ENCODE data around the gene MXI1. TPM values are rescaled to one million over a fixed set of nuclear protein-coding genes. Genes with fewer than 3 reads are reported as not detected.

The MXI1 gene
- total RNA-seq, 1 experiment from 2014 or later, result 25.8 TPM

- POLR2A ChIA-PET (ENCODE audit: unreplicated experiment), result no interaction called here
- Histone ChIP-seq H3K4me2 (no peak overlapping the region), H3F3A (ENCODE audit: insufficient read depth, low read depth) (no peaks in the 10 kb centered on the region), H3K27me3 (ENCODE audit: insufficient read depth, low read depth) (no peaks in the 10 kb centered on the region), H3K79me2 (ENCODE audit: low read depth) (no peaks in the 10 kb centered on the region), H2AFZ (no peak overlapping the region), H3K9me3 (ENCODE audit: insufficient read depth, low read depth) (no peaks in the 10 kb centered on the region), H3K9me2 (ENCODE audit: insufficient read depth) (no peaks in the 10 kb centered on the region), H3K36me3 (ENCODE audit: low read depth) (no peaks in the 10 kb centered on the region), H4K20me1 (ENCODE audit: insufficient read depth) (no peaks in the 10 kb centered on the region), H3K27ac (no peak overlapping the region), H3K4me3 (no peak overlapping the region), H3K4me1 (replicated peaks; ENCODE audit: insufficient read depth) (no peaks in the 10 kb centered on the region)
- no peak for DNase-seq
- BruUV-seq (replicated peaks), result no TSS peak
- CTCF ChIA-PET, result no interaction called here
- intact Hi-C loops (cut with micrococcal nuclease; ENCODE audit: unreplicated experiment), result no loop called here
- TF ChIP-seq CTCF (conservative IDR thresholded peaks at IDR 0.05) (no peak), EZH2 (IDR thresholded peaks at IDR 0.05; ENCODE audit: low read depth) (no peak)
These were observed 26.4 kb downstream of the MXI1 start for GRCh38 chr10:110233846-110234245.

- H3K9me3 ChIP-seq (ENCODE audit: insufficient read depth, low read depth), result no peaks in the 10 kb centered on the region
These were observed 30.6 kb downstream of the MXI1 start for GRCh38 chr10:110237894-110238480.

GRCh38 chr10:110239892-110240291 is 32.5 kb downstream of the MXI1 start:
- TF ChIP-seq EZH2 (IDR thresholded peaks at IDR 0.05; ENCODE audit: low read depth) (no peak), CTCF (conservative IDR thresholded peaks at IDR 0.05) (no peak)
- no peaks in the 10 kb centered on the region for H3K4me1 ChIP-seq (replicated peaks; ENCODE audit: insufficient read depth)
- no peaks in the 10 kb centered on the region for H3K79me2 ChIP-seq (ENCODE audit: low read depth)
- H3K36me3 ChIP-seq (ENCODE audit: low read depth), result no peaks in the 10 kb centered on the region
- H2AFZ ChIP-seq, result no peak overlapping the region
- BruUV-seq (replicated peaks), result no TSS peak
- H3K4me2 ChIP-seq, result no peak overlapping the region
- no peak overlapping the region for H3K4me3 ChIP-seq
- H4K20me1 ChIP-seq (ENCODE audit: insufficient read depth), result 0 out of 2 replicates have a peak, but pooled peaks cover 2% of the 10 kb centered on the region
- no peaks in the 10 kb centered on the region for H3K9me3 ChIP-seq (ENCODE audit: insufficient read depth, low read depth)
- intact Hi-C loops (cut with micrococcal nuclease; ENCODE audit: unreplicated experiment), result no loop called here
- DNase-seq, result no peak
- CTCF ChIA-PET, result no interaction called here
- POLR2A ChIA-PET (ENCODE audit: unreplicated experiment), result interaction anchor here (0.6 kb wide), 2 partner anchors 18 to 102 kb away, joined by 4 to 14 read pairs; no protein-coding TSS in a partner anchor
- no peaks in the 10 kb centered on the region for H3K9me2 ChIP-seq (ENCODE audit: insufficient read depth)
- no peaks in the 10 kb centered on the region for H3F3A ChIP-seq (ENCODE audit: insufficient read depth, low read depth)
- H3K27me3 ChIP-seq (ENCODE audit: insufficient read depth, low read depth), result no peaks in the 10 kb centered on the region
- H3K27ac ChIP-seq, result no peak overlapping the region

More at GRCh38 chr10:110237894-110238480, 30.6 kb downstream of the MXI1 start:
- no peaks in the 10 kb centered on the region for H3F3A ChIP-seq (ENCODE audit: insufficient read depth, low read depth)
- no peak overlapping the region for H3K4me2 ChIP-seq
- no peak overlapping the region for H3K27ac ChIP-seq
- H2AFZ ChIP-seq, result no peak overlapping the region
- H3K4me1 ChIP-seq (replicated peaks; ENCODE audit: insufficient read depth), result no peaks in the 10 kb centered on the region
- no peaks in the 10 kb centered on the region for H3K36me3 ChIP-seq (ENCODE audit: low read depth)
- no peak for TF ChIP-seq EZH2 (IDR thresholded peaks at IDR 0.05; ENCODE audit: low read depth)
- no peak for TF ChIP-seq CTCF (conservative IDR thresholded peaks at IDR 0.05)
- H3K27me3 ChIP-seq (ENCODE audit: insufficient read depth, low read depth), result no peaks in the 10 kb centered on the region
- H3K79me2 ChIP-seq (ENCODE audit: low read depth), result no peaks in the 10 kb centered on the region
- intact Hi-C loops (cut with micrococcal nuclease; ENCODE audit: unreplicated experiment), result no loop called here
- H4K20me1 ChIP-seq (ENCODE audit: insufficient read depth), result 0 out of 2 replicates have a peak, but pooled peaks cover 2% of the 10 kb centered on the region
- BruUV-seq (replicated peaks), result no TSS peak
- ChIA-PET CTCF (no interaction called here), POLR2A (ENCODE audit: unreplicated experiment) (no interaction called here)
- no peak for DNase-seq
- no peak overlapping the region for H3K4me3 ChIP-seq
- no peaks in the 10 kb centered on the region for H3K9me2 ChIP-seq (ENCODE audit: insufficient read depth)

Measured in PC-9 (cell line).